Activated CD4-positive, alpha-beta T cell treated with anti-CD3 and anti-CD28 coated beads, Interleukin-2, amount 10 ng/mL, durations not matched to agents 7 days and 5 days (primary cell): ENCODE measurements around the gene CR1. TPM values are rescaled to one million over a fixed set of nuclear protein-coding genes. Genes with fewer than 3 reads are reported as not detected.
"Not testable (repeated sequence)": the region's sequence is repeated elsewhere in the genome, so short reads cannot be mapped to it uniquely, and the experiment has no call there.

Experiments
- CTCF ChIA-PET: fragments of 350-600 bp; sonication (Branson Sonifier 250); formaldehyde crosslinking; loops from one replicate; lab custom pipeline; 2021; ENCODE audit warnings: antibody characterized with exemption; lab: Charles Lee
- POLR2A ChIA-PET: fragments of 350-600 bp; sonication (Branson Sonifier 250); formaldehyde crosslinking; loops from one replicate; lab custom pipeline; 2021; ENCODE audit warnings: antibody characterized with exemption; lab: Charles Lee
- DNase-seq: peaks from one replicate; pipeline ENCODE4 v3.0.0-alpha.2; 2020
- H3K27ac Mint-ChIP-seq: one replicate; pipeline ENCODE4 v1.8.0; 2021; ENCODE audit warnings: mild to moderate bottlenecking, moderate library complexity, mixed read lengths
- H3K27me3 Mint-ChIP-seq: one replicate; pipeline ENCODE4 v1.8.0; 2021; ENCODE audit warnings: mixed read lengths
- H3K36me3 Mint-ChIP-seq: one replicate; pipeline ENCODE4 v1.8.0; 2021; ENCODE audit warnings: low read depth, mixed read lengths
- H3K4me1 Mint-ChIP-seq: one replicate; pipeline ENCODE4 v1.8.0; 2021; ENCODE audit warnings: mixed read lengths
- H3K4me3 Mint-ChIP-seq: one replicate; pipeline ENCODE4 v1.8.0; 2021; ENCODE audit warnings: mild to moderate bottlenecking, moderate library complexity, mixed read lengths
- H3K9me3 Mint-ChIP-seq: one replicate; pipeline ENCODE4 v1.8.0; 2021; ENCODE audit warnings: mixed read lengths
- total RNA-seq, 2 experiments: library from RNA; stranded (reverse); gene quantifications; one replicate each; pipeline ENCODE4 v1.2.3, GENCODE V29; 2021

Gene CR1
- total RNA-seq, 2 experiments from 2014 or later = 0.20 to 0.25 TPM

GRCh38 chr1:207619871-207620542 lies 124.0 kb downstream of the CR1 start:
- Mint-ChIP-seq H3K27ac (no peak overlapping the region), H3K27me3 (peaks cover 5% of the 10 kb centered on the region), H3K36me3 (no peaks in the 10 kb centered on the region), H3K4me3 (no peak overlapping the region), H3K4me1 (peaks cover 2% of the 10 kb centered on the region), H3K9me3 (no peaks in the 10 kb centered on the region)
- ChIA-PET POLR2A (interaction anchor here (0.6 kb wide), 1 partner anchor 162 kb away, joined by 3 read pairs; no protein-coding TSS in a partner anchor), CTCF (interaction anchor here (0.6 to 1.5 kb wide), 5 partner anchors 29 to 177 kb away, joined by 3 to 6 read pairs (median 3); no protein-coding TSS in a partner anchor)
- peak; percentile 26 for DNase-seq

- POLR2A ChIA-PET = no interaction called here
- H3K27me3 Mint-ChIP-seq = peaks cover 5% of the 10 kb centered on the region
- H3K27ac Mint-ChIP-seq = no peak overlapping the region
- no peak for DNase-seq
- H3K4me1 Mint-ChIP-seq = peaks cover 2% of the 10 kb centered on the region
- no peaks in the 10 kb centered on the region for H3K36me3 Mint-ChIP-seq
- CTCF ChIA-PET = interaction anchor here (1.2 to 1.5 kb wide), 4 partner anchors 29 to 177 kb away, joined by 3 to 6 read pairs (median 4); no protein-coding TSS in a partner anchor
- H3K4me3 Mint-ChIP-seq = no peak overlapping the region
- H3K9me3 Mint-ChIP-seq = no peaks in the 10 kb centered on the region
These were observed 124.6 kb downstream of the CR1 start for GRCh38 chr1:207620543-207620893.

GRCh38 chr1:207625504-207626071 lies 129.6 kb downstream of the CR1 start:
- H3K36me3 Mint-ChIP-seq, H3K27ac Mint-ChIP-seq, H3K4me3 Mint-ChIP-seq, CTCF ChIA-PET, DNase-seq, H3K9me3 Mint-ChIP-seq, POLR2A ChIA-PET, H3K4me1 Mint-ChIP-seq, H3K27me3 Mint-ChIP-seq: not testable (repeated sequence)

GRCh38 chr1:207626972-207627337 lies 131.0 kb downstream of the CR1 start:
- peaks cover 7% of the 10 kb centered on the region for H3K27me3 Mint-ChIP-seq
- DNase-seq = no peak
- H3K36me3 Mint-ChIP-seq = no peaks in the 10 kb centered on the region
- H3K4me3 Mint-ChIP-seq = no peak overlapping the region
- H3K9me3 Mint-ChIP-seq = no peaks in the 10 kb centered on the region
- H3K27ac Mint-ChIP-seq = no peak overlapping the region
- POLR2A ChIA-PET = no interaction called here
- no peaks in the 10 kb centered on the region for H3K4me1 Mint-ChIP-seq
- CTCF ChIA-PET = no interaction called here

- Mint-ChIP-seq H3K27ac (no peak overlapping the region), H3K9me3 (no peaks in the 10 kb centered on the region), H3K27me3 (peaks cover 4% of the 10 kb centered on the region), H3K4me3 (no peak overlapping the region), H3K4me1 (no peaks in the 10 kb centered on the region), H3K36me3 (no peaks in the 10 kb centered on the region)
- ChIA-PET CTCF (no interaction called here), POLR2A (no interaction called here)
- no peak for DNase-seq
These were observed 131.5 kb downstream of the CR1 start for GRCh38 chr1:207627496-207627895.

GRCh38 chr1:207628776-207629175 lies 132.8 kb downstream of the CR1 start:
- CTCF ChIA-PET = no interaction called here
- POLR2A ChIA-PET = no interaction called here
- H3K27ac Mint-ChIP-seq = no peak overlapping the region
- no peak overlapping the region for H3K4me3 Mint-ChIP-seq
- DNase-seq = no peak
- H3K9me3 Mint-ChIP-seq = no peaks in the 10 kb centered on the region
- no peaks in the 10 kb centered on the region for H3K36me3 Mint-ChIP-seq
- no peaks in the 10 kb centered on the region for H3K4me1 Mint-ChIP-seq
- peaks cover 2% of the 10 kb centered on the region for H3K27me3 Mint-ChIP-seq

GRCh38 chr1:207631137-207631536 lies 135.2 kb downstream of the CR1 start:
- Mint-ChIP-seq H3K36me3 (no peaks in the 10 kb centered on the region), H3K27ac (no peak overlapping the region), H3K4me3 (no peak overlapping the region), H3K27me3 (peaks cover 2% of the 10 kb centered on the region), H3K4me1 (no peaks in the 10 kb centered on the region), H3K9me3 (no peaks in the 10 kb centered on the region)
- ChIA-PET POLR2A (no interaction called here), CTCF (no interaction called here)
- DNase-seq = no peak

- H3K4me3 Mint-ChIP-seq = no peak overlapping the region
- H3K9me3 Mint-ChIP-seq = no peaks in the 10 kb centered on the region
- ChIA-PET CTCF (no interaction called here), POLR2A (no interaction called here)
- H3K27ac Mint-ChIP-seq = no peak overlapping the region
- no peak for DNase-seq
- H3K36me3 Mint-ChIP-seq = no peaks in the 10 kb centered on the region
- H3K4me1 Mint-ChIP-seq = no peaks in the 10 kb centered on the region
- peaks cover 4% of the 10 kb centered on the region for H3K27me3 Mint-ChIP-seq
These were observed 137.3 kb downstream of the CR1 start for GRCh38 chr1:207633226-207633625.

GRCh38 chr1:207633699-207634289 lies 137.8 kb downstream of the CR1 start:
- H3K36me3 Mint-ChIP-seq, H3K9me3 Mint-ChIP-seq, H3K4me3 Mint-ChIP-seq, CTCF ChIA-PET, POLR2A ChIA-PET, H3K4me1 Mint-ChIP-seq, H3K27ac Mint-ChIP-seq, H3K27me3 Mint-ChIP-seq, DNase-seq: not testable (repeated sequence)

GRCh38 chr1:207634293-207634692 lies 138.3 kb downstream of the CR1 start:
- CTCF ChIA-PET, H3K36me3 Mint-ChIP-seq, POLR2A ChIA-PET, H3K27ac Mint-ChIP-seq, H3K4me1 Mint-ChIP-seq, DNase-seq, H3K9me3 Mint-ChIP-seq, H3K4me3 Mint-ChIP-seq, H3K27me3 Mint-ChIP-seq: not testable (repeated sequence)

GRCh38 chr1:207635569-207636186 lies 139.7 kb downstream of the CR1 start:
- H3K4me1 Mint-ChIP-seq, POLR2A ChIA-PET, H3K27ac Mint-ChIP-seq, H3K4me3 Mint-ChIP-seq, H3K27me3 Mint-ChIP-seq, H3K9me3 Mint-ChIP-seq, H3K36me3 Mint-ChIP-seq, DNase-seq, CTCF ChIA-PET: not testable (repeated sequence)

GRCh38 chr1:207638487-207639145 lies 142.7 kb downstream of the CR1 start:
- H3K9me3 Mint-ChIP-seq, H3K27ac Mint-ChIP-seq, DNase-seq, POLR2A ChIA-PET, H3K4me3 Mint-ChIP-seq, H3K36me3 Mint-ChIP-seq, H3K4me1 Mint-ChIP-seq, CTCF ChIA-PET: not testable (repeated sequence)
- H3K27me3 Mint-ChIP-seq = peaks cover 17% of the 10 kb centered on the region

- CTCF ChIA-PET = interaction anchor here (1.0 kb wide), 1 partner anchor 11 kb away, joined by 3 read pairs; no protein-coding TSS in a partner anchor
- H3K36me3 Mint-ChIP-seq, H3K9me3 Mint-ChIP-seq, H3K4me3 Mint-ChIP-seq, H3K27ac Mint-ChIP-seq, DNase-seq, H3K4me1 Mint-ChIP-seq, POLR2A ChIA-PET: not testable (repeated sequence)
- H3K27me3 Mint-ChIP-seq = peaks cover 22% of the 10 kb centered on the region
These were observed 143.4 kb downstream of the CR1 start for GRCh38 chr1:207639362-207639761.
